Esophagus muscularis mucosa (tissue), 4 donors: ENCODE data around the gene PLIN4. TPM values are rescaled to one million over a fixed set of nuclear protein-coding genes. Genes with fewer than 3 reads are reported as not detected.
A peak's percentile ranks its signal among the peaks of the same experiment; 100 is the strongest.

Experiments used
- DNase-seq: peaks from one replicate; pipeline ENCODE4 v3.0.0-alpha.2; 2017; ENCODE audit errors: extremely low spot score
- H3K27ac ChIP-seq, 4 donors: fragments of 200-600 bp; sonication (generic); replicated peaks in 1 of 4; 1 replicate in 3 of 4; 2 replicates in 1 of 4; pipeline ENCODE4 v1.5.1; 2016 to 2019; ENCODE audit warnings: mild to moderate bottlenecking in 1 of 4
- H3K27me3 ChIP-seq, 4 donors: fragments of 200-600 bp; sonication (generic); one replicate each; pipeline versions ENCODE4 v1.5.1 to v1.6.0; 2016 to 2019
- H3K36me3 ChIP-seq, 4 donors: fragments of 200-600 bp; sonication (generic); one replicate each; pipeline ENCODE4 v1.5.1; 2016 to 2019
- H3K4me1 ChIP-seq, 4 donors: fragments of 200-600 bp; sonication (generic); one replicate each; pipeline ENCODE4 v1.5.1; 2016 to 2019
- H3K4me3 ChIP-seq, 4 donors: fragments of 200-600 bp; sonication (generic); 1 replicate in 2 of 4; 2 replicates in 2 of 4; pipeline ENCODE4 v1.5.1; 2016 to 2019; ENCODE audit warnings: mild to moderate bottlenecking in 4 of 4, moderate library complexity in 1 of 4
- H3K9me3 ChIP-seq, 4 donors: fragments of 200-600 bp; sonication (generic); 1 replicate in 3 of 4; 2 replicates in 1 of 4; pipeline ENCODE4 v1.5.1; 2016 to 2019
- EP300 ChIP-seq: sonication (generic); formaldehyde crosslinking; IDR thresholded peaks from one replicate; pipeline ENCODE4 v1.6.1; 2017; ENCODE audit warnings: antibody characterized with exemption
- POLR2A ChIP-seq: fragments of 450-650 bp; IDR thresholded peaks from one replicate; pipeline ENCODE4 v1.6.1; 2017; ENCODE audit warnings: antibody characterized with exemption, moderate library complexity, mild to moderate bottlenecking, low read depth
- POLR2AphosphoS5 ChIP-seq, 2 donors: sonication (generic); formaldehyde crosslinking; IDR thresholded peaks; one replicate each; pipeline ENCODE4 v1.6.1; 2017; ENCODE audit warnings: antibody characterized with exemption in 2 of 2
- WGBS: methylation state at CpG from one replicate; pipeline ENCODE4 v1.1.5; 2018; 5-methylcytosine and 5-hydroxymethylcytosine counted together
- intact Hi-C: fragments of 100-400 bp; cut with DNase I; formaldehyde crosslinking; loops from one replicate; pipeline ENCODE4 v1.15.1; 2023
- total RNA-seq, 4 donors: library from RNA; depleted of rRNA; stranded (reverse); fragments of >200 nt; gene quantifications; one replicate each; pipeline versions ENCODE4 v1.1.0 to v1.2.1, GENCODE V29; 2016
- TF ChIP-seq, protein P1 (sequence below), 3 experiments: fragments of 200-600 bp in 2 of 3; fragments of 450-650 bp in 1 of 3; sonication (generic) in 2 of 3; IDR thresholded peaks; one replicate each; pipeline ENCODE4 v1.5.1; 2017 to 2019; ENCODE audit warnings: antibody characterized with exemption in 3 of 3, mild to moderate bottlenecking in 2 of 3, moderate library complexity in 1 of 3

PLIN4 gene
- total RNA-seq, 4 donors from 2014 or later = 45.7 to 134 (median 91.1) TPM

- Histone ChIP-seq H3K4me1 (peaks cover 22 to 69% (median 54%) of the 10 kb centered on the region in 4 donors), H3K4me3 (no peak overlapping the region), H3K27me3 (no peaks in the 10 kb centered on the region), H3K27ac (peak overlapping the region in 1 of 4 donors; percentile 39), H3K9me3 (no peaks in the 10 kb centered on the region), H3K36me3 (peaks cover 43 to 75% (median 61%) of the 10 kb centered on the region in 4 donors)
- TF ChIP-seq, protein P1, sequence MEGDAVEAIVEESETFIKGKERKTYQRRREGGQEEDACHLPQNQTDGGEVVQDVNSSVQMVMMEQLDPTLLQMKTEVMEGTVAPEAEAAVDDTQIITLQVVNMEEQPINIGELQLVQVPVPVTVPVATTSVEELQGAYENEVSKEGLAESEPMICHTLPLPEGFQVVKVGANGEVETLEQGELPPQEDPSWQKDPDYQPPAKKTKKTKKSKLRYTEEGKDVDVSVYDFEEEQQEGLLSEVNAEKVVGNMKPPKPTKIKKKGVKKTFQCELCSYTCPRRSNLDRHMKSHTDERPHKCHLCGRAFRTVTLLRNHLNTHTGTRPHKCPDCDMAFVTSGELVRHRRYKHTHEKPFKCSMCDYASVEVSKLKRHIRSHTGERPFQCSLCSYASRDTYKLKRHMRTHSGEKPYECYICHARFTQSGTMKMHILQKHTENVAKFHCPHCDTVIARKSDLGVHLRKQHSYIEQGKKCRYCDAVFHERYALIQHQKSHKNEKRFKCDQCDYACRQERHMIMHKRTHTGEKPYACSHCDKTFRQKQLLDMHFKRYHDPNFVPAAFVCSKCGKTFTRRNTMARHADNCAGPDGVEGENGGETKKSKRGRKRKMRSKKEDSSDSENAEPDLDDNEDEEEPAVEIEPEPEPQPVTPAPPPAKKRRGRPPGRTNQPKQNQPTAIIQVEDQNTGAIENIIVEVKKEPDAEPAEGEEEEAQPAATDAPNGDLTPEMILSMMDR (IDR thresholded peaks at IDR 0.05) = no peak
- TF ChIP-seq EP300 (no peak), POLR2A (no peak), POLR2AphosphoS5 (IDR thresholded peaks at IDR 0.05) (no peak)
- intact Hi-C loops = no loop called here
- no peak for DNase-seq
- WGBS = 81% methylated on average over 20 of the region's 24 CpGs
These were observed 65.9 kb downstream of the PLIN4 start for GRCh38 chr19:4452230-4452990.

Other genes with a start within 250 kb of the PLIN4 start
- not detected for gene SHD, start 239.2 kb downstream of the PLIN4 start, total RNA-seq
- gene TMIGD2, start 216.1 kb downstream of the PLIN4 start, total RNA-seq = not detected
- gene FSD1, start 213.9 kb downstream of the PLIN4 start, total RNA-seq = under 1 TPM in 2 of 4 donors, not detected in 2; 0.29 to 0.50 TPM
- 1 to 10 TPM in 2 of 4 donors, under 1 TPM in 1, not detected in 1; 0.52 to 3.3 (median 1.7) TPM for gene STAP2, start 179.7 kb downstream of the PLIN4 start, total RNA-seq
- gene MPND, start 174.9 kb downstream of the PLIN4 start, total RNA-seq = 1 to 10 TPM; 5.3 to 9.2 (median 7.6) TPM
- gene SH3GL1, start 117.9 kb downstream of the PLIN4 start, total RNA-seq = 10 to 100 TPM; 49.4 to 77.2 (median 59.5) TPM
- 10 to 100 TPM in 1 of 4 donors, 1 to 10 TPM in 3; 4.6 to 14.6 (median 7.6) TPM for gene CHAF1A, start 115.8 kb downstream of the PLIN4 start, total RNA-seq
- 100 to 1,000 TPM in 2 of 4 donors, 10 to 100 TPM in 2; 65.2 to 190 (median 98.8) TPM for gene UBXN6, start 60.7 kb downstream of the PLIN4 start, total RNA-seq
- gene HDGFL2, start 46.2 kb downstream of the PLIN4 start, total RNA-seq = 10 to 100 TPM; 30.5 to 72.3 (median 45.5) TPM
- gene PLIN5, start 16.7 kb upstream of the PLIN4 start, total RNA-seq = 10 to 100 TPM in 1 of 4 donors, 1 to 10 TPM in 3; 7.9 to 11.9 (median 9.1) TPM
- 1 to 10 TPM in 2 of 4 donors, under 1 TPM in 2; 0.17 to 9.4 (median 0.79) TPM for gene LRG1, start 21.6 kb upstream of the PLIN4 start, total RNA-seq
- 10 to 100 TPM in 2 of 4 donors, 1 to 10 TPM in 2; 3.7 to 22.5 (median 14.2) TPM for gene SEMA6B, start 41.2 kb upstream of the PLIN4 start, total RNA-seq
- gene TNFAIP8L1, start 121.0 kb upstream of the PLIN4 start, total RNA-seq = 10 to 100 TPM in 3 of 4 donors, 1 to 10 TPM in 1; 5.5 to 16.5 (median 13.2) TPM
- gene MYDGF, start 151.9 kb upstream of the PLIN4 start, total RNA-seq = 10 to 100 TPM; 22.8 to 59.2 (median 42.8) TPM
- 100 to 1,000 TPM in 1 of 4 donors, 10 to 100 TPM in 3; 42.4 to 106 (median 56.0) TPM for gene DPP9, start 205.4 kb upstream of the PLIN4 start, total RNA-seq